Suppressor macrophage (primary cell): ENCODE results near the gene PTBP3.
"Not testable (repeated sequence)": the region's sequence is repeated elsewhere in the genome, so short reads cannot be mapped to it uniquely, and the experiment has no call there.

ENCODE experiments used
- DNase-seq, 4 experiments: peaks; one replicate each; pipeline ENCODE4 v3.0.0-alpha.2; 2020 to 2022

Gene PTBP3

GRCh38 chr9:112268413-112268812, 65.0 kb downstream of the PTBP3 start:
- DNase-seq, result no peak

GRCh38 chr9:112267086-112267485, 66.3 kb downstream of the PTBP3 start:
- not testable (repeated sequence) for DNase-seq

- no peak for DNase-seq
Measured at GRCh38 chr9:112265391-112265790, 68.0 kb downstream of the PTBP3 start.

GRCh38 chr9:112262577-112262976, 70.8 kb downstream of the PTBP3 start:
- DNase-seq, result no peak

- no peak for DNase-seq
Measured at GRCh38 chr9:112261133-112261532, 72.3 kb downstream of the PTBP3 start.

GRCh38 chr9:112258106-112258505, 75.3 kb downstream of the PTBP3 start:
- DNase-seq, result no peak

GRCh38 chr9:112252194-112252593, 81.2 kb downstream of the PTBP3 start:
- no peak for DNase-seq

GRCh38 chr9:112249277-112249676, 84.1 kb downstream of the PTBP3 start:
- DNase-seq, result no peak

- DNase-seq, result no peak
Measured at GRCh38 chr9:112248722-112249121, 84.7 kb downstream of the PTBP3 start.

GRCh38 chr9:112247090-112247489, 86.3 kb downstream of the PTBP3 start:
- no peak for DNase-seq

- no peak for DNase-seq
Measured at GRCh38 chr9:112245126-112245525, 88.3 kb downstream of the PTBP3 start.

- DNase-seq, result no peak
Measured at GRCh38 chr9:112242147-112242804, 91.1 kb downstream of the PTBP3 start.

- DNase-seq, result no peak
Measured at GRCh38 chr9:112241491-112241890, 91.9 kb downstream of the PTBP3 start.

- no peak for DNase-seq
Measured at GRCh38 chr9:112239708-112240107, 93.7 kb downstream of the PTBP3 start.

GRCh38 chr9:112239284-112239683, 94.1 kb downstream of the PTBP3 start:
- DNase-seq, result no peak

GRCh38 chr9:112234779-112235178, 98.6 kb downstream of the PTBP3 start:
- DNase-seq, result no peak

- peak in 3 of 4 experiments; percentile 3 to 11 (median 6) for DNase-seq
Measured at GRCh38 chr9:112233769-112234168, 99.7 kb downstream of the PTBP3 start.

GRCh38 chr9:112232233-112232632, 101.2 kb downstream of the PTBP3 start:
- no peak for DNase-seq

- DNase-seq, result no peak
Measured at GRCh38 chr9:112226091-112226490, 107.3 kb downstream of the PTBP3 start.

- DNase-seq, result peak; percentile 66 to 85 (median 72)
Measured at GRCh38 chr9:112224401-112225289, 108.8 kb downstream of the PTBP3 start.

- DNase-seq, result no peak
Measured at GRCh38 chr9:112218908-112219307, 114.5 kb downstream of the PTBP3 start.

GRCh38 chr9:112212926-112213325, 120.5 kb downstream of the PTBP3 start:
- no peak for DNase-seq

GRCh38 chr9:112207451-112207850, 126.0 kb downstream of the PTBP3 start:
- no peak for DNase-seq

GRCh38 chr9:112203536-112203935, 129.9 kb downstream of the PTBP3 start:
- no peak for DNase-seq
